ENCODE measurements around the gene PODXL2. TPM values are rescaled to one million over a fixed set of nuclear protein-coding genes. Genes with fewer than 3 reads are reported as not detected.

The PODXL2 gene
- total RNA-seq, 3 donors from 2014 or later (not counting 1 experiment from before 2014, with no cell fraction given), result 2.2 to 3.5 (median 2.7) TPM

DNA sequence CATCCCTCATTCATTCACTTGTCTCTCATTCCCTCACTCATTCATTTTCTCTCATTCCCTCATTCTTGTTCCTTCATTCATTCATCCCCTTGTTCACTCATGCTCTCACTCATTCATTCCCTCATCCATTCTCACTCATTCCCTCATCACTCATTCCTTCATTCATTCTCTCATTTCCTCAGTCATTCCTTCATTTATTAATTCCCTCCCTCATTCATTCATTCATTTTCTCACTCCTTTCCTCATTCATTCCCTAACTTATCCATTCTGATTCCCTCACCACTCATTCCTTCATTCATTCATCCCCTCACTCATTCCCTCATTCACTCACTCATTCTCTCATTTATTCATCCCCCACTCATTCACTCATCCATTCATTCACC lies 57.5 kb downstream of the PODXL2 start:
- Histone ChIP-seq H3K36me3 (ENCODE audit: control insufficient read depth, insufficient read depth, low read length) (no peaks in the 10 kb centered on the region), H3K27ac (ENCODE audit: low read length) (no peak overlapping the region), H3K4me3 (ENCODE audit: low read length) (no peak overlapping the region), H3K27me3 (ENCODE audit: control insufficient read depth, insufficient read depth, low read length) (no peaks in the 10 kb centered on the region), H3K9me3 (ENCODE audit: control insufficient read depth, insufficient read depth, low read length) (no peaks in the 10 kb centered on the region), H3K4me1 (ENCODE audit: control insufficient read depth, insufficient read depth, low read length) (peaks cover 4% of the 10 kb centered on the region)
- peaks cover 0 to 7% of the 10 kb centered on the region in 2 donors for H3K4me1 Mint-ChIP-seq
- no peaks in the 10 kb centered on the region for H3K27me3 Mint-ChIP-seq (ENCODE audit: low read depth in 2 of 2)
- no peak for ATAC-seq
- H3K36me3 Mint-ChIP-seq, result no peaks in the 10 kb centered on the region
- no peak for DNase-seq
- intact Hi-C loops (cut with micrococcal nuclease), result no loop called here
- TF ChIP-seq CTCF (IDR thresholded peaks at IDR 0.05), result no peak
- H3K27ac Mint-ChIP-seq, result no peak overlapping the region
- H3K9me3 Mint-ChIP-seq, result no peaks in the 10 kb centered on the region
- no peak overlapping the region for H3K4me3 Mint-ChIP-seq

DNA sequence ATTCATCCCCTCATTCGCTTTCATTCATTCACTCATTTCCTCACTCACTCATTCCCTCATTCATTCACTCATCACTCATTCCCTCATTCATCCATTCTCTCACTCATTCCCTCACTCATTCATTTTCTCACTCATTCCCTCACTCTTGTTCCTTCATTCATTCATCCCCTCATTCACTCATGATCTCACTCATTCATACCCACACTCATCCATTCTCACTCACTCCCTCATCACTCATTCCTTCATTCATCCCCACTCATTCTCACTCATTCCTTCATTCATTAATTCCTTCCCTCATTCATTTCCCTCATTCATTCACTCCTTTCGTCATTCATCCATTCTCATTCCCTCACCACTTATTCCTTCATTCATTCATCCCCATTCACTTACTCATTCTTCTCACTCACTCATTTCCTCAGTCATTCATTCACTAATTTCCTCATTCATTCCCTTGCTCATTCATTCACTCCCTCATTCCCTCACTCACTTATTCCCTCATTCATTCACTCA lies 58.3 kb downstream of the PODXL2 start:
- no peaks in the 10 kb centered on the region for H3K9me3 ChIP-seq (ENCODE audit: control insufficient read depth, insufficient read depth, low read length)
- 97% methylated on average over 2 of the region's 2 CpGs for WGBS (ENCODE audit: insufficient coverage)

DNA sequence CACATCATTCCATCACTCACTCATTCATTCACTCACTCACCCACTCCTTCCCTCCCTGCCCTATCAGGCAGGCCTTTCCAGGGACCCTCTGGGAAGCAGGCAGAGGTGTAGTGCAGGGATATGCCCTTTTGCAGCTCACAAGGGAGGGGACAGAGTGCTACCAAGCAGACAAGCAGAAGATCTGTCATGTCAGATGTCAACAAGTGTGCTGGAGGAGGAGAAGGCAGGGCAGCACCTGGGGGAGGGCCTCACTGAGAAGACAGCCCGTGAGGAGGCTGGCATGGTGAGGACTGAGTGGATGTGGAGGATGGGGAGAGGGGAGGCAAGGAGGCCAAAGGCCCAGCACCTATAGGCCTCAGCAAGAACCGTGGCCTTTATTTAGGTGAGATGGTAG lies 59.0 kb downstream of the PODXL2 start:
- DNase-seq, result no peak
- Mint-ChIP-seq H3K27ac (no peak overlapping the region), H3K9me3 (no peaks in the 10 kb centered on the region), H3K27me3 (ENCODE audit: low read depth in 2 of 2) (no peaks in the 10 kb centered on the region), H3K36me3 (no peaks in the 10 kb centered on the region), H3K4me3 (no peak overlapping the region), H3K4me1 (peaks cover 0 to 5% of the 10 kb centered on the region in 2 donors)
- H3K4me3 ChIP-seq (ENCODE audit: low read length), result no peak overlapping the region
- H3K27me3 ChIP-seq (ENCODE audit: control insufficient read depth, insufficient read depth, low read length), result no peaks in the 10 kb centered on the region
- ATAC-seq, result no peak
- no peak for TF ChIP-seq CTCF (IDR thresholded peaks at IDR 0.05)
- intact Hi-C loops (cut with micrococcal nuclease), result no loop called here
- 86% methylated on average over 2 of the region's 2 CpGs for WGBS (ENCODE audit: insufficient coverage)
- H3K36me3 ChIP-seq (ENCODE audit: control insufficient read depth, insufficient read depth, low read length), result no peaks in the 10 kb centered on the region
- H3K27ac ChIP-seq (ENCODE audit: low read length), result no peak overlapping the region
- H3K4me1 ChIP-seq (ENCODE audit: control insufficient read depth, insufficient read depth, low read length), result no peaks in the 10 kb centered on the region
- no peaks in the 10 kb centered on the region for H3K9me3 ChIP-seq (ENCODE audit: control insufficient read depth, insufficient read depth, low read length)

More for the DNA sequence above, 58.3 kb downstream of the PODXL2 start:
- DNase-seq (no peak), ATAC-seq (no peak)
- TF ChIP-seq CTCF (IDR thresholded peaks at IDR 0.05), result no peak
- intact Hi-C loops (cut with micrococcal nuclease), result no loop called here
- H3K27me3 ChIP-seq (ENCODE audit: control insufficient read depth, insufficient read depth, low read length), result no peaks in the 10 kb centered on the region
- H3K27me3 Mint-ChIP-seq (ENCODE audit: low read depth in 2 of 2), result no peaks in the 10 kb centered on the region
- no peaks in the 10 kb centered on the region for H3K9me3 Mint-ChIP-seq
- H3K36me3 Mint-ChIP-seq, result no peaks in the 10 kb centered on the region
- H3K27ac ChIP-seq (ENCODE audit: low read length), result no peak overlapping the region
- H3K4me3 Mint-ChIP-seq, result no peak overlapping the region
- no peaks in the 10 kb centered on the region for H3K36me3 ChIP-seq (ENCODE audit: control insufficient read depth, insufficient read depth, low read length)
- no peak overlapping the region for H3K27ac Mint-ChIP-seq
- peaks cover 3% of the 10 kb centered on the region for H3K4me1 ChIP-seq (ENCODE audit: control insufficient read depth, insufficient read depth, low read length)
- peaks cover 0 to 5% of the 10 kb centered on the region in 2 donors for H3K4me1 Mint-ChIP-seq
- H3K4me3 ChIP-seq (ENCODE audit: low read length), result no peak overlapping the region
